ENCODE data around the gene IL20RA.
"Not testable (repeated sequence)": the region's sequence is repeated elsewhere in the genome, so short reads cannot be mapped to it uniquely, and the experiment has no call there.

IL20RA gene

GRCh38 chr6:136975089-136975715 lies 69.6 kb downstream of the IL20RA start:
- no peak for DNase-seq (ENCODE audit: low read depth in 2 of 2)

GRCh38 chr6:136973781-136974180 lies 71.0 kb downstream of the IL20RA start:
- DNase-seq (ENCODE audit: low read depth in 2 of 2), result not testable (repeated sequence)

GRCh38 chr6:136971609-136972008 lies 73.2 kb downstream of the IL20RA start:
- no peak for DNase-seq (ENCODE audit: low read depth in 2 of 2)

DNA sequence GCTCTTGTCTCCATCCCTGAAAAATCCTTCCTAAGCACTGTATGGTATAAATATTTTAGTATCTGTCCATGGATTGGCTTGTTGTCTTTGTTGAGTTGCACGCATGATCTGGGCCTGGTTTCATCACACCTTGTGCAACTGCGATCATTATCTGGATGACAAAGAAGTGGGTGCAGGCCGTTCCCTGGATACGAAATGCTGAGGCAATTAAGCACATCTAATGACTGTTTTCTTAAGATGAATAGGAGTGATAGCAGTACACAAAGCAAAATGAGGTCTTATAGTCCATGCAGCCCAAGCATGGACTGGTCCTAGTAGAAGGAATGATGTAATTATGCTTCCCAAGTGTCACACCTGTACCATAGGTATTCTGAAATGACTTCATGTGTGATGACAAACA lies 74.8 kb downstream of the IL20RA start:
- no peak for DNase-seq (ENCODE audit: low read depth in 2 of 2)

- DNase-seq (ENCODE audit: low read depth in 2 of 2), result no peak
Observed at GRCh38 chr6:136969433-136969832, 75.3 kb downstream of the IL20RA start.

GRCh38 chr6:136968837-136969236 lies 75.9 kb downstream of the IL20RA start:
- no peak for DNase-seq (ENCODE audit: low read depth in 2 of 2)

- DNase-seq (ENCODE audit: low read depth in 2 of 2), result peak; percentile 32 to 47
Observed at GRCh38 chr6:136967876-136968752, 76.7 kb downstream of the IL20RA start.

GRCh38 chr6:136964398-136964797 lies 80.4 kb downstream of the IL20RA start:
- no peak for DNase-seq (ENCODE audit: low read depth in 2 of 2)

DNA sequence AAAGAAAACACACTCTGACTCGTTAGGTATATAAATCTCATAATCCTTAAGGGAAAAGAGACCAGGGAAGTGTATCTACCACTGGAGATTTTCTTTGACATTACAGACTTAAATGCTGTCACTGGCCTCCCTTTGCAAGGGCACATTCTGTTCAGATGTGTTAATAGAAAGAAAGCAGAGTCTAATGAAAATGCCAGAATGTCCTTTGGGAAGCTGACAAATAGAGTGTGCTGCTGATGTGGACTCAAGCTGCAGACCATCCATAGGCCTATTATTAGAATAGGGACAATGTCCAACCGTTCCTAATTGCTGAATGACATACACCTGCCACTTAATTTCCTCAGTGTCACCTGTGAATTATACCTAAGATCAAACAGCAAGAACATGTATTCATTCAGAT lies 81.5 kb downstream of the IL20RA start:
- DNase-seq (ENCODE audit: low read depth in 2 of 2), result no peak

DNA sequence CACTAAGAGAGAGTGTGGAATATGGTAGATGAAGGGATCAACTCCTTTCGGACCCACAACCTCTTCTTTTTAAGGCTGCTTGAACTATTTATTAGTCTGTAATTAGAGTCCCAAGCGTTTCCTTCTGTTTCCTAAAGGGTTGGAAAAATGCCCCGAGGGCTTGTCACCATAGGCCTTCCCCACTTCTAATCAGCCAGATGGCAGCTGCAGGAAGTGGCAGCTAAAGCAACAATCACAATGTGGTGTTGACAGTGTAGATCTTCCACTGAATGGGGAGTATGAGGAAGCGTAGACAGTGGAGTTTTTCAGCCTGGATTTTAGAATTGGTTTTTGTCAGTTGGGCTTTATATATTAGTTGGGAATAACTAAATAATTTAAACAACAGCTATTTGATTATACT lies 82.1 kb downstream of the IL20RA start:
- DNase-seq (ENCODE audit: low read depth in 2 of 2), result no peak

GRCh38 chr6:136961848-136962247 lies 82.9 kb downstream of the IL20RA start:
- no peak for DNase-seq (ENCODE audit: low read depth in 2 of 2)

DNA sequence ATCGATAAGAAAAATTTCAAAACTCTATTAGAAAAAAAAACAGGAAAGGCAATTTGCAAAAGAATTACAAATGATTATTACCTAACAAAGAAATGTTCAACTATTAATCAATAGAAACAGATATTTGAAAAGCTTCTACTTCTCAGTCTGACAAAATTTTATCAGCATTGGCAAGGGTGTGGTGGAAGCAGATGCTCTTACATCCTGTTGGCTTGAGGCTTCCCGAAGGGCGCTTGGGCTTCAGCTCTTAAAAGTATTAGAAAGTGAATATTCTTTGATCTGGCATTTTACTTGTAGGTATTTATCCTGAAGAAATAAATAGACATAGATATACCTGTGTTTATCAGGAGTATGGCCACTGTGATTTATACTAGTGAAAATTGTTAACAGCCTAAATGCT lies 84.0 kb downstream of the IL20RA start:
- no peak for DNase-seq (ENCODE audit: low read depth in 2 of 2)

GRCh38 chr6:136959935-136960334 lies 84.8 kb downstream of the IL20RA start:
- DNase-seq (ENCODE audit: low read depth in 2 of 2), result not testable (repeated sequence)

DNA sequence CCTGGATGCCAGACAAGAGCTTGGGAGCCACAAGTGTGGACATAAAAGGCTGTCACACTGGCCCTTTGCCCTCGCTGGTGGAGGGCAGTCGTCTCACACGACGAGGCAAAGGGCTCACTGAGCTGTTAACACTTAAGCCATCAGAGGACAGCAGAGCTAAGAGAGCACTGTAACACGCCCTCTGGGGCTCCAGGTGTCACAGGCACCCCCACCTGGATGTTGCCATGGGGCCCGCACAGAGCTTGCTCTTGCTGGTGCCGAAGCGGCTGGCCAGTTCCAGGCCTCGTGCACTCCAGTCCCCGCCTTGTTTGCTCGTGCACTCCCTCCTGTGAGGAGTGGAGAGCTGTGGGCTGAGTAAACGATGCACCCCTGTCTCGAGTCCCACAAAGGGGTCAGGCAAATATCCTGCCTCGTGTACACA lies 85.3 kb downstream of the IL20RA start:
- no peak for DNase-seq (ENCODE audit: low read depth in 2 of 2)

DNA sequence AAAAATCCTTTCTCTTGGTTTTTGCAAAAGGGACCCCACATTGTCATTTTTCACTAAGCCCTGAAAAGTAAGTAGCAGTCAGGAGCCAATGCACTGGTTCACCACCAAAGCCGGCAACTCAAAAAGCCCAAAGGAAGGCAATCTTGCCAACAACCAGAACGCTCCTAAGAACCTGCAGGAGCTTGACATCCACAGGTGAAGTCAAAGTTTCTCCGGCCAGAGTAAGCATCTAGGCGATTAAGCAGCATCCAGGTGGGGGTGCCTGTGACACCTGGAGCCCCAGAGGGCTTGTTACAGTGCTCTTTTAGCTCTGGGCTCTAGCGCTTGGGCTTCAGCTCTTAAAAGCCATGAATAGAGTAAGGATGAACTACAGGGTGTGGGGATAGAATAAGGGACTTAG lies 86.6 kb downstream of the IL20RA start:
- no peak for DNase-seq (ENCODE audit: low read depth in 2 of 2)

DNA sequence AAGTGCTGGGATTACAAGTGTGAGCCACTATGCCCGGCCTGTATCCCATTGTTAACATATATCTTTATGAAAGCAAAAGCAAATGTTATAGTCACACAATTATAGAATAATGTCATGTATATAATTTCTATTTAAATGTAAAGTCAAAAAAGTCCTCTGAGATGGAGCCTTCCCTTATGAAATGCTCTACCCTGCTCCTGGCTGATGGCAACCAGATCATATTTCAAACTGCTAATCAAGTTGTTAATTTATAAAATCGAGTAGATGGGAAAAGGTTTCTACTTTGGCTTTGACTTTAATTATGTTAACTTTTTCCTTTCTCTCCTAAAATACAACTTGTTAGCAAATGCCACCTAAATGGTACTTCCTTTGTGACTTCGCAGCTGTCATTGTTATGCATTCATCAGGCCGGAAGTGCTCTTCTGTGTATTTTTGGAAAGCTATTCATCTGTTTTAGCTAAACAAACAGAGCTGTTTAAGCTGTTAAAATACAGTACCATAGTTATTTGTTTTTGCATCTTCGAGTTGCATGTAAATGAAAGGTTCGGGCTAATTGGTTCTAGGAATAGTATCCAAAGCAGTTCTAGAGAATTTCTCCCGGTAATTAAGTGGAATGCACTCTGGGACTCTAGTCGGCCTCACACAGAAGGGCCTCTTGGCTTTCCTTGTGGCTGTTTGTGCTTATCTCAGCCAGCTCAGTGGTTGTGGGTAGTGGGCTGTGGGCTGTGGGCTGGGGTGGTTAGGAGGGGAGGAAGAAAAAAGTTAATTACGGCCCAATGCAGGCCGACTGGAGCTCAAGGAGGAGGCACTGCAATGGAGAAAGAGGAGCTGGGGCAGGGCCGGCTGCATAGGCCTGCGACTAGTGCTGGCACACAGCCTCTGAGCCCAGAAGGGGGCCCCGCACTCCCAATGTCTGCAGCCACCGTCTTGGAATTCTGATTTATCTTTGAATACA lies 87.9 kb downstream of the IL20RA start:
- no peak for DNase-seq (ENCODE audit: low read depth in 2 of 2)

GRCh38 chr6:136955123-136955522 lies 89.6 kb downstream of the IL20RA start:
- DNase-seq (ENCODE audit: low read depth in 2 of 2), result no peak

DNA sequence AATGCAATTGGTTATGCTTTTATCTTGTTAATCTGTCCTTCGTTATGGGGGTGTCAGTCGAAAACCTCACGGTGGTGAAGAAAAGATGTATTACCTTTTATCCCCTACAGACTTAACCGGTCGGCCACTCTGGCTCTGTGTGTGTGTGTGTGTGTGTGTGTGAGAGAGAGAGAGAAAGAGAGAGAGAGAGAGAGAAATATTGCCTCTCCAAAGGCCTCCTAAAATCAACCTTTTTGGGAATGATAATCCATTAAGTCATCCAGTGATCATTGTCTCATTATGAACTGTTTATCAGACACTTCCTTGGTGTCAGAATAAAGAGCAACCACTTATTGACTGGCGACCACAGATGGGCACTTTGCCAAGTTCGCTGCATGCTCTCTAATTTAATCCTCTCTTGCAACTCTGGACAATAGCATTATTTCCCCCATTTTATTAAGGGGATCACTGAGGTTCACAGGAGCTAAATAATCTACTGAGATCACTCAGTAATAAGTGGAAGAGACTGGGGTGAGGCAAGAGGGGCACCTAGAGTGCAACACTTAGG lies 92.0 kb downstream of the IL20RA start:
- DNase-seq (ENCODE audit: low read depth in 2 of 2), result no peak

GRCh38 chr6:136950436-136951126 lies 94.2 kb downstream of the IL20RA start:
- DNase-seq (ENCODE audit: low read depth in 2 of 2), result no peak
